HEK293 (cell line): ENCODE data around the gene ZNF143.

ENCODE experiments used
- CTCF ChIA-PET: fragments of 350-600 bp; formaldehyde crosslinking; extraction: SDS; loops from one replicate; lab custom pipeline; 2021; ENCODE audit warnings: antibody characterized with exemption; lab: Yijun Ruan, JAX
- POLR2A ChIA-PET: fragments of 300-600 bp; formaldehyde crosslinking; extraction: SDS; loops from one replicate; lab custom pipeline; 2020; ENCODE audit warnings: antibody characterized with exemption, inconsistent platforms; lab: Yijun Ruan, JAX
- H3K27ac ChIP-seq: fragments of 200-500 bp; sonication (Bioruptor generic); 2 replicates; pipeline ENCODE4 v1.5.1; 2014; ENCODE audit warnings: low read depth, low read length, control low read depth, inconsistent platforms; ENCODE audit errors: extremely low read depth
- H3K36me3 ChIP-seq, 2 experiments: fragments of 200-500 bp in 1 of 2; sonication (Bioruptor generic) in 1 of 2; 1 replicate in 1 of 2; 2 replicates in 1 of 2; pipeline ENCODE4 v1.5.1; 2014 to 2017; ENCODE audit warnings: inconsistent platforms in 2 of 2, low read length in 2 of 2; ENCODE audit not compliant: control insufficient read depth in 2 of 2, insufficient read depth in 1 of 2
- H3K4me1 ChIP-seq: fragments of 200-500 bp; sonication (Bioruptor generic); 2 replicates; pipeline ENCODE4 v1.5.1; 2014; ENCODE audit warnings: mild to moderate bottlenecking, low read length, inconsistent platforms; ENCODE audit not compliant: control insufficient read depth, insufficient read depth
- H3K4me3 ChIP-seq: 2 replicates; pipeline ENCODE4 v1.5.1; 2011; ENCODE audit warnings: low read depth, mild to moderate bottlenecking, control low read depth, low read length, moderate library complexity
- H3K9me3 ChIP-seq: fragments of 200-500 bp; sonication (Bioruptor generic); 2 replicates; pipeline ENCODE4 v1.5.1; 2014; ENCODE audit warnings: low read depth, low read length, inconsistent platforms; ENCODE audit not compliant: control insufficient read depth, insufficient read depth
- GLI2 ChIP-seq: fragments of 450-650 bp; formaldehyde crosslinking; IDR thresholded peaks from 2 replicates; pipeline ENCODE4; 2017; ENCODE audit warnings: missing biosample characterization, missing genetic modification characterization, low read depth, borderline replicate concordance
- GLIS1 ChIP-seq: fragments of 450-650 bp; formaldehyde crosslinking; IDR thresholded peaks from 2 replicates; pipeline ENCODE4 v1.5.1; 2016; ENCODE audit warnings: missing biosample characterization, missing genetic modification characterization
- KLF10 ChIP-seq: fragments of 450-650 bp; IDR thresholded peaks from 2 replicates; pipeline ENCODE4 v1.5.1; 2018; ENCODE audit warnings: missing biosample characterization, mild to moderate bottlenecking, missing genetic modification characterization
- KLF7 ChIP-seq: fragments of 450-650 bp; formaldehyde crosslinking; IDR thresholded peaks from 2 replicates; pipeline ENCODE4 v1.5.1; 2016; ENCODE audit warnings: missing biosample characterization, missing genetic modification characterization, borderline replicate concordance
- KLF9 ChIP-seq: fragments of 450-650 bp; formaldehyde crosslinking; IDR thresholded peaks from 2 replicates; pipeline ENCODE4 v1.5.1; 2016; ENCODE audit warnings: missing biosample characterization, missing genetic modification characterization, low read depth
- SP2 ChIP-seq: fragments of 450-650 bp; formaldehyde crosslinking; IDR thresholded peaks from 2 replicates; pipeline ENCODE4 v1.5.1; 2016; ENCODE audit warnings: missing biosample characterization, missing genetic modification characterization
- ZBTB26 ChIP-seq: fragments of 450-650 bp; formaldehyde crosslinking; optimal IDR thresholded peaks from 2 replicates; pipeline ENCODE3; 2016; ENCODE audit warnings: missing biosample characterization, mild to moderate bottlenecking, missing genetic modification characterization
- ZBTB8A ChIP-seq: fragments of 450-650 bp; formaldehyde crosslinking; IDR thresholded peaks from 2 replicates; pipeline ENCODE4 v1.5.1; 2016; ENCODE audit warnings: missing biosample characterization, missing genetic modification characterization
- ZFHX2 ChIP-seq: fragments of 450-650 bp; formaldehyde crosslinking; conservative IDR thresholded peaks from 2 replicates; pipeline ENCODE4 v1.5.1; 2016; ENCODE audit warnings: missing biosample characterization, missing genetic modification characterization
- ZNF10 ChIP-seq: fragments of 450-650 bp; formaldehyde crosslinking; IDR thresholded peaks from 2 replicates; pipeline ENCODE4 v1.5.1; 2017; ENCODE audit warnings: missing biosample characterization, missing genetic modification characterization
- ZNF16 ChIP-seq: fragments of 450-650 bp; formaldehyde crosslinking; IDR thresholded peaks from 2 replicates; pipeline ENCODE4 v1.5.1; 2016; ENCODE audit warnings: low read depth, missing biosample characterization, missing genetic modification characterization
- ZNF639 ChIP-seq: fragments of 450-650 bp; formaldehyde crosslinking; IDR thresholded peaks from 2 replicates; pipeline ENCODE4 v1.5.1; 2016; ENCODE audit warnings: missing biosample characterization, missing genetic modification characterization
- ZSCAN18 ChIP-seq: fragments of 450-650 bp; formaldehyde crosslinking; IDR thresholded peaks from 2 replicates; pipeline ENCODE4 v1.5.1; 2016; ENCODE audit warnings: missing biosample characterization, missing genetic modification characterization
- ZXDB ChIP-seq: fragments of 450-650 bp; formaldehyde crosslinking; IDR thresholded peaks from 2 replicates; pipeline ENCODE4 v1.5.1; 2016; ENCODE audit warnings: missing biosample characterization, missing genetic modification characterization
- TF ChIP-seq, protein P1 (sequence below): fragments of 450-650 bp; formaldehyde crosslinking; IDR thresholded peaks from 2 replicates; pipeline ENCODE4 v1.5.1; 2016; ENCODE audit warnings: missing biosample characterization, missing genetic modification characterization

The ZNF143 gene

GRCh38 chr11:9479899-9480298 is 19.1 kb downstream of the ZNF143 start (continued):
- no peak for TF ChIP-seq ZXDB (tag by site-specific recombination)
- no peak for TF ChIP-seq ZNF639 (tag by site-specific recombination)
- TF ChIP-seq, all 188 proteins: peak for 0

- H3K27ac ChIP-seq, result no peak overlapping the region
- H3K4me3 ChIP-seq, result no peak overlapping the region
- H3K4me1 ChIP-seq, result no peaks in the 10 kb centered on the region
- CTCF ChIA-PET, result interaction anchor here (0.6 to 1.9 kb wide), 6 partner anchors 10 to 1506 kb away, joined by 3 to 7 read pairs (median 4); no protein-coding TSS in a partner anchor
- TF ChIP-seq, protein P1, sequence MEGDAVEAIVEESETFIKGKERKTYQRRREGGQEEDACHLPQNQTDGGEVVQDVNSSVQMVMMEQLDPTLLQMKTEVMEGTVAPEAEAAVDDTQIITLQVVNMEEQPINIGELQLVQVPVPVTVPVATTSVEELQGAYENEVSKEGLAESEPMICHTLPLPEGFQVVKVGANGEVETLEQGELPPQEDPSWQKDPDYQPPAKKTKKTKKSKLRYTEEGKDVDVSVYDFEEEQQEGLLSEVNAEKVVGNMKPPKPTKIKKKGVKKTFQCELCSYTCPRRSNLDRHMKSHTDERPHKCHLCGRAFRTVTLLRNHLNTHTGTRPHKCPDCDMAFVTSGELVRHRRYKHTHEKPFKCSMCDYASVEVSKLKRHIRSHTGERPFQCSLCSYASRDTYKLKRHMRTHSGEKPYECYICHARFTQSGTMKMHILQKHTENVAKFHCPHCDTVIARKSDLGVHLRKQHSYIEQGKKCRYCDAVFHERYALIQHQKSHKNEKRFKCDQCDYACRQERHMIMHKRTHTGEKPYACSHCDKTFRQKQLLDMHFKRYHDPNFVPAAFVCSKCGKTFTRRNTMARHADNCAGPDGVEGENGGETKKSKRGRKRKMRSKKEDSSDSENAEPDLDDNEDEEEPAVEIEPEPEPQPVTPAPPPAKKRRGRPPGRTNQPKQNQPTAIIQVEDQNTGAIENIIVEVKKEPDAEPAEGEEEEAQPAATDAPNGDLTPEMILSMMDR (tag by site-specific recombination), result no peak
- TF ChIP-seq KLF10 (tag by site-specific recombination), result no peak
- no peak for TF ChIP-seq GLI2 (tag by site-specific recombination)
- no peak for TF ChIP-seq ZFHX2 (tag by site-specific recombination)
- TF ChIP-seq ZBTB26 (tag by site-specific recombination), result no peak
- TF ChIP-seq, all 188 proteins: peak for 0
- POLR2A ChIA-PET, result no interaction called here
- Histone ChIP-seq H3K9me3 (no peaks in the 10 kb centered on the region), H3K36me3 (peaks cover 4 to 24% of the 10 kb centered on the region in 2 experiments; a peak in 2 of 3 replicates)
These were observed 28.4 kb downstream of the ZNF143 start for GRCh38 chr11:9489080-9489765.

GRCh38 chr11:9490376-9490775 is 29.6 kb downstream of the ZNF143 start:
- Histone ChIP-seq H3K4me1 (no peaks in the 10 kb centered on the region), H3K4me3 (no peak overlapping the region), H3K36me3 (peaks cover 8 to 33% of the 10 kb centered on the region in 2 experiments; a peak in 2 of 3 replicates)
- POLR2A ChIA-PET, result interaction anchor here (1.0 kb wide), 1 partner anchor 30 kb away, joined by 3 read pairs; the partner anchor contains the start of gene ZNF143
- CTCF ChIA-PET, result interaction anchor here (0.7 to 1.9 kb wide), 3 partner anchors 11 to 84 kb away, joined by 7 read pairs; no protein-coding TSS in a partner anchor
- TF ChIP-seq GLIS1 (tag by site-specific recombination) (no peak), ZNF10 (tag by site-specific recombination) (no peak), ZNF16 (no peak), KLF9 (tag by site-specific recombination) (no peak), SP2 (tag by site-specific recombination) (no peak), ZBTB8A (no peak), KLF7 (tag by site-specific recombination) (no peak), ZSCAN18 (tag by site-specific recombination) (no peak)
- TF ChIP-seq, all 188 proteins: peak for 0
- Histone ChIP-seq H3K27ac (no peak overlapping the region), H3K9me3 (no peaks in the 10 kb centered on the region)
